ENCODE results near the gene AXL. TPM values are rescaled to one million over a fixed set of nuclear protein-coding genes. Genes with fewer than 3 reads are reported as not detected.
A peak's percentile ranks its signal among the peaks of the same experiment; 100 is the strongest.

Gene AXL
- total and polyA plus RNA-seq, 2 of the 13 experiments (the other 11 are each of a cell fraction or from before 2014, with no cell fraction given): 0.71 to 5.9 TPM

- TF ChIP-seq ZBTB33 (CRISPR knock-in tag; IDR thresholded peaks at IDR 0.05): no peak
- TF ChIP-seq ZNF343 (CRISPR knock-in tag; IDR thresholded peaks at IDR 0.05): 0 out of 2 replicates have a peak, but pooled peaks have one; percentile 2
- TF ChIP-seq ZC3H13 (CRISPR knock-in tag; IDR thresholded peaks at IDR 0.05): 0 out of 2 replicates have a peak, but pooled peaks have one; percentile 57
- no peak for TF ChIP-seq ARNTL (CRISPR knock-in tag; IDR thresholded peaks at IDR 0.05)
- no peak for TF ChIP-seq NFYB (CRISPR knock-in tag; IDR thresholded peaks at IDR 0.05)
- no peak for TF ChIP-seq KDM5B (CRISPR knock-in tag; IDR thresholded peaks at IDR 0.05; ENCODE audit: borderline replicate concordance)
- no peak for TF ChIP-seq ZNF383 (CRISPR knock-in tag; IDR thresholded peaks at IDR 0.05; ENCODE audit: borderline replicate concordance)
- 0 out of 2 replicates have a peak, but pooled peaks have one; percentile 6 for TF ChIP-seq AHDC1 (CRISPR knock-in tag; IDR thresholded peaks at IDR 0.05; ENCODE audit: borderline replicate concordance)
- no peak for TF ChIP-seq ZZZ3 (CRISPR knock-in tag; IDR thresholded peaks at IDR 0.05; ENCODE audit: borderline replicate concordance)
- no peak for TF ChIP-seq ARNT (IDR thresholded peaks at IDR 0.05)
- TF ChIP-seq, protein P1, sequence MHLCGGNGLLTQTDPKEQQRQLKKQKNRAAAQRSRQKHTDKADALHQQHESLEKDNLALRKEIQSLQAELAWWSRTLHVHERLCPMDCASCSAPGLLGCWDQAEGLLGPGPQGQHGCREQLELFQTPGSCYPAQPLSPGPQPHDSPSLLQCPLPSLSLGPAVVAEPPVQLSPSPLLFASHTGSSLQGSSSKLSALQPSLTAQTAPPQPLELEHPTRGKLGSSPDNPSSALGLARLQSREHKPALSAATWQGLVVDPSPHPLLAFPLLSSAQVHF (CRISPR knock-in tag; IDR thresholded peaks at IDR 0.05): 0 out of 2 replicates have a peak, but pooled peaks have one; percentile 26
- no peak for TF ChIP-seq ZNF567 (CRISPR knock-in tag; IDR thresholded peaks at IDR 0.05; ENCODE audit: borderline replicate concordance)
- 0 out of 2 replicates have a peak, but pooled peaks have one; percentile 40 for TF ChIP-seq ZNF33A (CRISPR knock-in tag; IDR thresholded peaks at IDR 0.05; ENCODE audit: borderline replicate concordance)
- TF ChIP-seq KMT2A (CRISPR knock-in tag; IDR thresholded peaks at IDR 0.05): no peak
Measured at GRCh38 chr19:41261474-41262190, 42.6 kb downstream of the AXL start (continued).

Data from HepG2 (cell line).